Activated CD4-positive, alpha-beta T cell treated with anti-CD3 and anti-CD28 coated beads, Interleukin-2, Interleukin-6, amounts not matched to agents 100 ng/mL and 50 ng/mL, durations not matched to agents 16 hours and 8 hours (primary cell): ENCODE data around the gene KASH5.

Source experiments
- DNase-seq: peaks from one replicate; pipeline ENCODE4 v3.0.0-alpha.2; 2020

KASH5 gene

GRCh38 chr19:49462492-49462891 lies 74.4 kb downstream of the KASH5 start:
- no peak for DNase-seq

- no peak for DNase-seq
Observed at GRCh38 chr19:49463960-49464740, 76.1 kb downstream of the KASH5 start.

DNA sequence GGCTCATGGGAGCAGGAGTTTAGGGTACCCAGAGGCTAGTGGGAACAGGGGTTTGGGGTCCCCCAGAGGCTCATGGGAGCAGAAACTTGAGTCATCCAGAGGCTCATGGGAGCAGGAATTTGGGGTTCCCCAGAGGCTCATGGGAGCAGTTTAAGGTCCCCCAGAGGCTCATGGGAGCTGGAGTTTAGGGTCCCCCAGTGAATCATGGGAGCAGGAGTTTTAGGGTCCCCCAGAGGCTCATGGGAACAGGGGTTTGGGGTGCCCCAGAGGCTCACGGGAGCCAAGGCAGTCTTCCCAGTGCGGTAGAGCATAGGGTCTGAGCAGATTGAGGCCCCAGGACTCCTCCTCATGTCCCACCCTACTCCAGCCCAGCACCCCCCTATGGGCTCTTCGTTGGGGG lies 77.3 kb downstream of the KASH5 start:
- DNase-seq: no peak
